HG02642 (cell line): ENCODE measurements around the gene CYTH3.

ENCODE experiments used
- ATAC-seq: cut with Tn5 transposase; IDR thresholded peaks from one replicate; pipeline ENCODE4 v1.9.1; 2021; ENCODE audit warnings: mild to moderate bottlenecking; ENCODE audit not compliant: unreplicated experiment, poor library complexity

The CYTH3 gene

GRCh38 chr7:6117533-6117932, 154.9 kb downstream of the CYTH3 start:
- no peak for ATAC-seq

GRCh38 chr7:6116211-6116610, 156.2 kb downstream of the CYTH3 start:
- ATAC-seq, result no peak
